ENCODE measurements around the gene NHLRC2. TPM values are rescaled to one million over a fixed set of nuclear protein-coding genes. Genes with fewer than 3 reads are reported as not detected.

Gene NHLRC2
- total RNA-seq, 1 donor from 2014 or later = 30.1 TPM

DNA sequence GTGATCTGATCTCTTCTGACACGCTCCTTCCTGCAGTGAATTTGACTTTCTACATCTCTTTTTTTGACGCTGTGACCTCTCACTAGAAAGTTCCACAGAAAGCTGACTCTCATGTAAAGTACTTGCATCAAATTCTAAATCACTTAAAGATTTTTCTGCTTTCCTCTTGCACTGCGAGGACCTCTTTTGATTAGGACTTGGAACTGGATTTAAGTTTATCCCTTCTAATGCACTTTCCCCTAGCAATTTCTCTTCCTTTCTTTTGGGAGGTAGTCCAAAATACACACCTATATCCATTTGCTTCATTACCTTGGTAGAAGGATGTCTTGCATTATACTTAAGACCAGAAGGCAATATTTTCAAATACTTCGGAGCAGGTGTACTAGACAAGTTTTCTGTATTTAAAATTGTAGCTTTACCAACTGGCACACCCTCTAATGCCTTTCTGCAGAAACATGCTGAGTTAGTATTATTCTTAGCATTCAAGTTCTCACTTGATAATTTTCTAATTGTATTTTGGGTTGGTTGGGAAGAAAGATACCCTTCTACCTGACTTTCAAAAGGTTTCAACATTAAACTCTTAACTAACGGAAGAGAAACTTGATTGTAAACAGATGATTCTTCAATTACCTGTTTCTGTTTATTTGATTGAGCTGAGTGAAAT, 5.2 kb upstream of the NHLRC2 start:
- TF ChIP-seq, protein P1, sequence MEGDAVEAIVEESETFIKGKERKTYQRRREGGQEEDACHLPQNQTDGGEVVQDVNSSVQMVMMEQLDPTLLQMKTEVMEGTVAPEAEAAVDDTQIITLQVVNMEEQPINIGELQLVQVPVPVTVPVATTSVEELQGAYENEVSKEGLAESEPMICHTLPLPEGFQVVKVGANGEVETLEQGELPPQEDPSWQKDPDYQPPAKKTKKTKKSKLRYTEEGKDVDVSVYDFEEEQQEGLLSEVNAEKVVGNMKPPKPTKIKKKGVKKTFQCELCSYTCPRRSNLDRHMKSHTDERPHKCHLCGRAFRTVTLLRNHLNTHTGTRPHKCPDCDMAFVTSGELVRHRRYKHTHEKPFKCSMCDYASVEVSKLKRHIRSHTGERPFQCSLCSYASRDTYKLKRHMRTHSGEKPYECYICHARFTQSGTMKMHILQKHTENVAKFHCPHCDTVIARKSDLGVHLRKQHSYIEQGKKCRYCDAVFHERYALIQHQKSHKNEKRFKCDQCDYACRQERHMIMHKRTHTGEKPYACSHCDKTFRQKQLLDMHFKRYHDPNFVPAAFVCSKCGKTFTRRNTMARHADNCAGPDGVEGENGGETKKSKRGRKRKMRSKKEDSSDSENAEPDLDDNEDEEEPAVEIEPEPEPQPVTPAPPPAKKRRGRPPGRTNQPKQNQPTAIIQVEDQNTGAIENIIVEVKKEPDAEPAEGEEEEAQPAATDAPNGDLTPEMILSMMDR (conservative IDR thresholded peaks at IDR 0.05; ENCODE audit: low read depth, low read length) = no peak
- H3K4me3 ChIP-seq (ENCODE audit: low read depth, low read length) = no peak overlapping the region
- DNase-seq (ENCODE audit: low read depth) = no peak

DNA sequence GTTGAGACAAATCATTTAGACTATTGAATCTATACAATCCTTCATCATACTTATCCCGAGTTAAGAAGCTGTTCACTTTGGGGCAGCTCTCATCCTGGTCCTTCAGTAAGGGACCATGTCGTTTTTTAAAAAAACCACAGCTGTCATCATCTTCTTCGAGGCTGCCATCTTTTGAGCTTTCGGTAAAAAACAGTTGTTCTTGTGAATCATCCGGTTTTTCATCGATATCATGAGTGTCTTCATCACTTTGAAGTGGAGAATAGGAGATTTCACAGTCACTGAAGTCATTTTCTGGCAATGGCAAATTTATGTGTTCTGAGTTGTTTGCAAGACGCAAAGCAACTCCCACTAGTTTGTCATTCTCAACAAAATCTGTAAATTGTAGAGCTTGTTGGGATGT, 4.5 kb upstream of the NHLRC2 start:
- H3K4me3 ChIP-seq (ENCODE audit: low read depth, low read length) = no peak overlapping the region
- TF ChIP-seq, protein P1 (conservative IDR thresholded peaks at IDR 0.05; ENCODE audit: low read depth, low read length) = no peak
- DNase-seq (ENCODE audit: low read depth) = no peak

DNA sequence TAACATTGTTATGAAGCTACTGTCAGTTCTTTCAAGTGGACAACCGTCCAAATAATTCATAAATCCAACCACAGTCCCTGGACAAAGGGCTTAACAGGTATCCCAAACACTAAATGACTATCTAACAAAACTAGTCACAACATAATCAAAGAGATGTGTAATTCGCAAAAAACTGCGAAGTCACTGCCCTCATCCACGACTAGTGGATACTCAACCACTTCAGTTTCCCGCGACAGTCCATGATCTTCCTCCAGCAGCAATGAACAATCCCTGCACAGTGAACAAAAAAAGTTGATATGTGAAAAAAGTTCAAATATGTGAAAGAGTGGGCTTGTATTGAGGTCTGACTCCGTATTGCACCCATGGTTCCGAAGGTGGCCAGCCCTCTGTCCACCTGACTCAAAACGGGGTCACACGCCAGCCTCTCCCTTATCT, 866 bp upstream of the NHLRC2 start:
- DNase-seq (ENCODE audit: low read depth) = no peak
- TF ChIP-seq, protein P1 (conservative IDR thresholded peaks at IDR 0.05; ENCODE audit: low read depth, low read length) = no peak
- peak overlapping the region; percentile 91 for H3K4me3 ChIP-seq (ENCODE audit: low read depth, low read length)

DNA sequence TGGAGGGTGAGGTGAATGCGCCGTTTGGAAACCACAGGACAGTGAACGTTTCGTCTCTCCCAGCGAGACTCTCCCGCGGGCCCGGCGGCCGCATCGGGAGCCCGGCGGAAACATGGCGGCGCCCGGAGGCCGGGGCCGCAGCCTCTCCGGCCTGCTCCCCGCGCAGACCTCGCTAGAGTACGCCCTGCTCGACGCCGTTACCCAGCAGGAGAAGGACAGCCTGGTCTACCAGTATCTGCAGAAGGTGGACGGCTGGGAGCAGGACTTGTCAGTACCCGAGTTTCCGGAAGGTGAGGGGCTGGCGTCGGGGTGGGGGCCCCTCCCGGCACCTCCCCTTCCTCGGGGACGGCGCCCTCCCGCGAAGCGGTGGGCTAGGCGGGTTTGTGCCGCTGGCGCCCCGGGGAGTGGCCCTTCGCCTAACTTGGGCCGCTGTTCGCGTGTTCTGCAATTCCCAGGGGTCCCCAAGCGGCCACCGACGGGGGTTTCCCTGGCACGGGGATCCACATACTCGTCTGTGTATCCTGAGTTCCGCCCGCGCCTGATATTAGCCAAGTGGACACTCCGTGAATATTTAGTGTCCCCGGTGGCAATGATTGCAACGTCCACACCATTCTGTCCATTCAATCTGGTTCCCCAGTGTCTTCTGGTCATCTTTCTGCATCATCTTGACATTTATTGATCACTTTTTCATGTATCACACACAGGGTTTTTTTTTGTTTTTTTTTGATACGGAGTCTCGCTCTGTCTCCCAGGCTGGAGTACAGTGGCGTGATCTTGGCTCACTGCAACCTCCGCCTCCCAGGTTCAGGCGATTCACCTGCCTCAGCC, 514 bp downstream of the NHLRC2 start:
- peak overlapping the region; percentile 91 for H3K4me3 ChIP-seq (ENCODE audit: low read depth, low read length)
- TF ChIP-seq, protein P1 (conservative IDR thresholded peaks at IDR 0.05; ENCODE audit: low read depth, low read length) = no peak
- DNase-seq (ENCODE audit: low read depth) = no peak

DNA sequence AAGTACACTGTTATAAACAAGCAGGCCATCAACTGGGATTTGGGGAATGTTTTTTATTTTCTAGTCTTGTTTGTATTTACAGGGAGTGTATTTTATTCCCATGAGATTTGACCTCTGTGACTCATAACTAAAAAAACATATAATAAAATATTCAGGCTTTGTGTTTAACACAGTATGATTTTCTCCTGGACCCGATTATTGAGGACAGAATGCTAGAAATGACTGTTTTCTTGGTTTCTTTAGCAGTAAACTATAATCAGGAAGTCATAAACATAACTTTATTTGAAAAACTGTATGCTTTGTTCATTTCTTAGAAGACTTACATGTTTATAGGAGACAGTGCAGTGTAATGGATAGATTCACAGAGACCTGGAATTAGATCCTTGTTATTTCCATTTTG, 2.1 kb downstream of the NHLRC2 start:
- TF ChIP-seq, protein P1 (conservative IDR thresholded peaks at IDR 0.05; ENCODE audit: low read depth, low read length) = no peak
- DNase-seq (ENCODE audit: low read depth) = no peak
- peak overlapping the region; percentile 91 for H3K4me3 ChIP-seq (ENCODE audit: low read depth, low read length)

DNA sequence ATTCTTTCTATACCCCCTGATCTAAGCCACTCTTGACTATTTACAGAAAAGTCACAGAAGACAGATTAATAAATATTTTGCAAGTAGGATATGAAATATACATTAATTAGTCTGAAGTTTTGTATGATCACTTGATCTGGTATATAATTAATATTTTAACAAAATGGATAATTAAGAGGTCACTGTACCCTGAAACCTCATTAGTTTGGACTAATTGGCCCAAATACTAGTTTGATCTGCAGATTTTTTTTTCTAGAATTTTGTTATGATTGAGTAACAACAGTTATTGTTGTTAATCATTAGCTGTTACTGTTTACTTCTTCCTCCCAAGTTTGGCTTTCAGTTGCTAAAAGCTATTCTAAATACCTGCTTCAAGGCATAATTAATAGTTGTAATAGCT, 2.7 kb downstream of the NHLRC2 start:
- no peak overlapping the region for H3K4me3 ChIP-seq (ENCODE audit: low read depth, low read length)
- DNase-seq (ENCODE audit: low read depth) = no peak
- TF ChIP-seq, protein P1 (conservative IDR thresholded peaks at IDR 0.05; ENCODE audit: low read depth, low read length) = no peak
